NB4 (cell line): ENCODE data around the gene SEMA5A.

Experiments
- DNase-seq: peaks from one replicate; pipeline ENCODE4 v3.0.0; 2010; ENCODE audit warnings: low read depth
- H3K4me3 ChIP-seq: one replicate; pipeline ENCODE4 v1.5.1; 2011; ENCODE audit warnings: mild to moderate bottlenecking, low read depth, low read length, moderate library complexity
- MYC ChIP-seq: IDR thresholded peaks from 2 replicates; pipeline ENCODE4 v1.6.1; 2011; ENCODE audit warnings: low read depth, low read length
- POLR2A ChIP-seq: IDR thresholded peaks from 2 replicates; pipeline ENCODE4 v1.6.1; 2011; ENCODE audit warnings: mild to moderate bottlenecking; ENCODE audit not compliant: insufficient read length; ENCODE audit errors: extremely low read depth
- TF ChIP-seq, protein P1 (sequence below): IDR thresholded peaks from 2 replicates; pipeline ENCODE4 v1.6.1; 2011; ENCODE audit warnings: low read depth, low read length
- TF ChIP-seq, protein P2 (sequence below): IDR thresholded peaks from one replicate; pipeline ENCODE4 v1.5.1; 2012; ENCODE audit warnings: low read depth, low read length

Gene SEMA5A

GRCh38 chr5:9122528-9122927 lies 423.3 kb downstream of the SEMA5A start:
- no peak for DNase-seq
- TF ChIP-seq, protein P1, sequence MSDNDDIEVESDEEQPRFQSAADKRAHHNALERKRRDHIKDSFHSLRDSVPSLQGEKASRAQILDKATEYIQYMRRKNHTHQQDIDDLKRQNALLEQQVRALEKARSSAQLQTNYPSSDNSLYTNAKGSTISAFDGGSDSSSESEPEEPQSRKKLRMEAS: no peak
- TF ChIP-seq MYC (no peak), POLR2A (no peak)
- TF ChIP-seq, protein P2, sequence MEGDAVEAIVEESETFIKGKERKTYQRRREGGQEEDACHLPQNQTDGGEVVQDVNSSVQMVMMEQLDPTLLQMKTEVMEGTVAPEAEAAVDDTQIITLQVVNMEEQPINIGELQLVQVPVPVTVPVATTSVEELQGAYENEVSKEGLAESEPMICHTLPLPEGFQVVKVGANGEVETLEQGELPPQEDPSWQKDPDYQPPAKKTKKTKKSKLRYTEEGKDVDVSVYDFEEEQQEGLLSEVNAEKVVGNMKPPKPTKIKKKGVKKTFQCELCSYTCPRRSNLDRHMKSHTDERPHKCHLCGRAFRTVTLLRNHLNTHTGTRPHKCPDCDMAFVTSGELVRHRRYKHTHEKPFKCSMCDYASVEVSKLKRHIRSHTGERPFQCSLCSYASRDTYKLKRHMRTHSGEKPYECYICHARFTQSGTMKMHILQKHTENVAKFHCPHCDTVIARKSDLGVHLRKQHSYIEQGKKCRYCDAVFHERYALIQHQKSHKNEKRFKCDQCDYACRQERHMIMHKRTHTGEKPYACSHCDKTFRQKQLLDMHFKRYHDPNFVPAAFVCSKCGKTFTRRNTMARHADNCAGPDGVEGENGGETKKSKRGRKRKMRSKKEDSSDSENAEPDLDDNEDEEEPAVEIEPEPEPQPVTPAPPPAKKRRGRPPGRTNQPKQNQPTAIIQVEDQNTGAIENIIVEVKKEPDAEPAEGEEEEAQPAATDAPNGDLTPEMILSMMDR: no peak
- no peak overlapping the region for H3K4me3 ChIP-seq

DNA sequence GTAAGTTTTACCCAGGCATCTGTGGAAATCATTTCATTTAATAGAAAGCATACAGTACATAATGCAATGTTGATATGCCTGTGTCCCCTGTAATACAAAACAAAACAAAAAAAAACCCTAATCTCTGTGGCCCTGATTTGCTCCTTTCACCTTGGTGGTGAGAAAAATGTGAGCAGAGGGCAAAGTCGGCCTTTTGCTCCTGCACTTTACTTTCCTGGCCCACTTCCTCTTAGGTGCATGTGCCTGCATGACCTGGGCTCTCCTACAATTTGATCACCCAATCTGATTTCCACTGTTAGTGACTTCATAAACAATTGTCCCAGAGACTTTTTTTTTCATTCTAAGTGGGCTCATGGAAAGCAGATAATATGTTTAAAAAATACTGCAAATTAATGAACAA lies 424.3 kb downstream of the SEMA5A start:
- TF ChIP-seq POLR2A (no peak), MYC (no peak)
- TF ChIP-seq, protein P2: no peak
- H3K4me3 ChIP-seq: no peak overlapping the region
- DNase-seq: no peak

- TF ChIP-seq POLR2A (no peak), MYC (no peak)
- TF ChIP-seq, protein P2: no peak
- TF ChIP-seq, protein P1: no peak
- H3K4me3 ChIP-seq: no peak overlapping the region
- DNase-seq: no peak
These were observed 427.0 kb downstream of the SEMA5A start for GRCh38 chr5:9118852-9119251.

- TF ChIP-seq MYC: no peak
- TF ChIP-seq, protein P1: peak; percentile 58
- no peak for DNase-seq
- no peak overlapping the region for H3K4me3 ChIP-seq
These were observed 430.8 kb downstream of the SEMA5A start for GRCh38 chr5:9115093-9115492.

GRCh38 chr5:9112520-9113291 lies 433.2 kb downstream of the SEMA5A start:
- no peak overlapping the region for H3K4me3 ChIP-seq
- no peak for TF ChIP-seq MYC
- no peak for TF ChIP-seq POLR2A
- TF ChIP-seq, protein P2: no peak
- TF ChIP-seq, protein P1: no peak
- DNase-seq: no peak

- DNase-seq: no peak
- no peak for TF ChIP-seq MYC
- no peak for TF ChIP-seq POLR2A
- TF ChIP-seq, protein P2: no peak
- H3K4me3 ChIP-seq: no peak overlapping the region
These were observed 437.7 kb downstream of the SEMA5A start for GRCh38 chr5:9108162-9108561.
